OCI-LY7 (cell line): ENCODE data around the gene NFKBIE.

Experiments used
- EZH2phosphoT487 ChIP-seq: fragments of 200-600 bp; sonication (generic); IDR thresholded peaks from 2 replicates; pipeline ENCODE4 v1.6.1; 2018; ENCODE audit warnings: low read depth, borderline replicate concordance, mild to moderate bottlenecking, mixed run types, antibody characterized with exemption, low read length, moderate library complexity, mixed read lengths
- TF ChIP-seq, protein P1 (sequence below): fragments of 200-600 bp; sonication (generic); conservative IDR thresholded peaks from 2 replicates; pipeline ENCODE4 v1.5.1; 2014; ENCODE audit warnings: mild to moderate bottlenecking, antibody characterized with exemption, low read length, moderate library complexity, mixed read lengths

DNA sequence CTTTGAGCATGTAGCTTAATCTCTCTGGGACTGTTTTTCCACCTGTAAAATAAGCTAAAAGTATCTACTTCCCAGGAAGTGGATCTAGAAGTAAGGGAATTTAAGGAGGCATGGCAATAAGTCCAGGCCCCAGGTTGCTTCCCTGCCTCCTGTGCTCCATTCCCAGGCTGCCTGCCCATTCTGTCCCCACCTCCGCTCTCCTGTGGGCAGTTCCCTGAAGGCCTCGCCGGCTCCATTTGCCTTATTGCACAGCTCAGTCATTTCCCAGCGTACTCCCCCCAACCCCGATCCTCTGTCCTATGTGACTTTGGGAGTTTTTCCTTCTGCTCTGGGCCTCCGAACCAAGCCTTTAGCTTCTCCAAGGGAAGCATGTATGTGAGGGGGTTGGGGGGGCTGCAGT lies 37.3 kb downstream of the NFKBIE start:
- TF ChIP-seq, protein P1, sequence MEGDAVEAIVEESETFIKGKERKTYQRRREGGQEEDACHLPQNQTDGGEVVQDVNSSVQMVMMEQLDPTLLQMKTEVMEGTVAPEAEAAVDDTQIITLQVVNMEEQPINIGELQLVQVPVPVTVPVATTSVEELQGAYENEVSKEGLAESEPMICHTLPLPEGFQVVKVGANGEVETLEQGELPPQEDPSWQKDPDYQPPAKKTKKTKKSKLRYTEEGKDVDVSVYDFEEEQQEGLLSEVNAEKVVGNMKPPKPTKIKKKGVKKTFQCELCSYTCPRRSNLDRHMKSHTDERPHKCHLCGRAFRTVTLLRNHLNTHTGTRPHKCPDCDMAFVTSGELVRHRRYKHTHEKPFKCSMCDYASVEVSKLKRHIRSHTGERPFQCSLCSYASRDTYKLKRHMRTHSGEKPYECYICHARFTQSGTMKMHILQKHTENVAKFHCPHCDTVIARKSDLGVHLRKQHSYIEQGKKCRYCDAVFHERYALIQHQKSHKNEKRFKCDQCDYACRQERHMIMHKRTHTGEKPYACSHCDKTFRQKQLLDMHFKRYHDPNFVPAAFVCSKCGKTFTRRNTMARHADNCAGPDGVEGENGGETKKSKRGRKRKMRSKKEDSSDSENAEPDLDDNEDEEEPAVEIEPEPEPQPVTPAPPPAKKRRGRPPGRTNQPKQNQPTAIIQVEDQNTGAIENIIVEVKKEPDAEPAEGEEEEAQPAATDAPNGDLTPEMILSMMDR, result no peak
- TF ChIP-seq EZH2phosphoT487, result no peak
